ENCODE measurements around the gene ISCU.

DNA sequence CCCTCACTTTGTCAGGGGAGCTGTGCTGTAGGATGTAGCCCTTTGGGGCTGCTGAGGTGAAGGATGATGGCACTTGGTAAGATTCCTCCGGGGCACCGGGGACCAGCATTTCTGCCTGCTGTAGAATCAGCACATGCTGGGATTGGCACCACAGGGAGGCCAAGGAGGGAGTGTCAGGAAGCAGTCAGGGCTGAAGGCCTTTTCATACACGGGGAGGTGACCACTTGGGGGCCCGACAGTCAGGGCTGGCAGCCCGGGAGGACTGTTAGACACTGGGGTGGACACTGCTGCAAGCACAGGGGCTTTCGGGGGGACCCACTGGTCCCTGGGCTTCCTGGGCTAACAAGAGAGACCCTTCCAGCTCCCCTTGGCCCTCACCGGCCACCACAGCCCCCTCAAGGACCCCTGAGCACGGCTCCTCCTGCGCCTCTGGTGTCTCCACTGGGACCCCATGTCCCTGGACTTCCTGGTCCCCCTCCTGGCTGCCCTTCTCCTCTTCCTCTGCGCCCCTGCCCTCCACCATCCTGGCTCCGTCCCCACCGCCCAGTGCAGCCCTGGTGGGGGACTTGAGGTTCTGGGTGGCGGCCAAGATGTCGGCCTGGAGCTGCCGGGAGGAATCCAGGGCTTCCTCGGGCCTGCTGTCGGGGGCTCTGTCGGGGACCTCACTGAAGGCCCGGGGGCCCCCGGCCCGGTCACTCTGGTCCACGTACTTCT lies 29.0 kb downstream of the ISCU start:
- TF ChIP-seq POLR2A (IDR thresholded peaks at IDR 0.05), result no peak
- TF ChIP-seq, protein P1, sequence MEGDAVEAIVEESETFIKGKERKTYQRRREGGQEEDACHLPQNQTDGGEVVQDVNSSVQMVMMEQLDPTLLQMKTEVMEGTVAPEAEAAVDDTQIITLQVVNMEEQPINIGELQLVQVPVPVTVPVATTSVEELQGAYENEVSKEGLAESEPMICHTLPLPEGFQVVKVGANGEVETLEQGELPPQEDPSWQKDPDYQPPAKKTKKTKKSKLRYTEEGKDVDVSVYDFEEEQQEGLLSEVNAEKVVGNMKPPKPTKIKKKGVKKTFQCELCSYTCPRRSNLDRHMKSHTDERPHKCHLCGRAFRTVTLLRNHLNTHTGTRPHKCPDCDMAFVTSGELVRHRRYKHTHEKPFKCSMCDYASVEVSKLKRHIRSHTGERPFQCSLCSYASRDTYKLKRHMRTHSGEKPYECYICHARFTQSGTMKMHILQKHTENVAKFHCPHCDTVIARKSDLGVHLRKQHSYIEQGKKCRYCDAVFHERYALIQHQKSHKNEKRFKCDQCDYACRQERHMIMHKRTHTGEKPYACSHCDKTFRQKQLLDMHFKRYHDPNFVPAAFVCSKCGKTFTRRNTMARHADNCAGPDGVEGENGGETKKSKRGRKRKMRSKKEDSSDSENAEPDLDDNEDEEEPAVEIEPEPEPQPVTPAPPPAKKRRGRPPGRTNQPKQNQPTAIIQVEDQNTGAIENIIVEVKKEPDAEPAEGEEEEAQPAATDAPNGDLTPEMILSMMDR (IDR thresholded peaks at IDR 0.05), result no peak

Data from thyroid gland (tissue), 4 donors.